Heart left ventricle (tissue), 13 donors: Measurements from ENCODE around the gene DYNC1I1.

Experiments
- POLR2A ChIP-seq, 2 donors: fragments of 450-650 bp; IDR thresholded peaks; one replicate each; pipeline ENCODE4 v1.6.1; 2017; ENCODE audit warnings: antibody characterized with exemption in 2 of 2, mild to moderate bottlenecking in 2 of 2, moderate library complexity in 2 of 2
- TF ChIP-seq, protein P1 (sequence below), 12 donors: fragments of 200-600 bp; sonication (generic) in 4 of 12; IDR thresholded peaks; one replicate each; pipeline versions ENCODE4 v1.5.0 to v1.8.0; 2018 to 2022; ENCODE audit warnings: antibody characterized with exemption in 12 of 12, mild to moderate bottlenecking in 5 of 12
- donor health status: ischemic (EF 13 %, LVEDD 7.1; RV severe dilation, severe dysfunction).
- donor health status: DM: no; HTN: yes; CAD: no.
- donor health status: DM: no; HTN: no; CAD: no.
- donor health status: ischemic (EF 25% LVEDD 6.9; RV normal size, moderate dysfunction).
- donor health status: ischemic (EF 25% LVEDD 5.7; RV mildly dilated, moderate dysfunction).
- donor health status: ischemic (EF 35%, LVEDD 5.7; RV mildly dilated, moderate dysfunction).
- donor health status: nonischemic (EF 11% LVEDD 7.7; RV severe dilation, severe dysfunction).
- donor health status: DM: yes; HTN: yes; CAD: no.
- donor health status: PGD.
- donor health status: ischemic (EF 29% LVEDD 5.4; RV normal size, mild dysfunction).
- donor health status: nonischemic (EF 23%, LVEDD 6.1; RV moderate dilation, normal function).

DNA sequence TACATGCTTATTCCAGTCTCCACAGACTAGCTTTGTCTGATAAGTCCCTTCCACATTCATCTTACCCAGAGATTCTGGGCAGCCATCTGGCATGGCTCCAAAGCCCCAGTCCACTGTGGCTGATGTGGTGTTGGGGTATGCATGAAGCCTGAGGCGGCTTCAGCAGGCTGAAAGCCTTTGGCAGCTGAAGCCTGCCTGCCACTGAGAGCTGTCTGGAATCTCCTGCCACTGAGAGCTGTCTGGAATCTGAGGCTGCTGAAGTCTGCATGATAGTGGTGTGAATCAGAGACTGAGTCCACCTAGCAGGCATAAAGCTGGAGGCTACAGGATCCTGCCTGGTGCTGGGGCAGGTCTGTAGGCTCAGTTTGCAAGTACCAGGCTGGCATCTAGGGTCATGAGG is 87.1 kb downstream of the DYNC1I1 start:
- no peak for TF ChIP-seq POLR2A (IDR thresholded peaks at IDR 0.05)
- TF ChIP-seq, protein P1, sequence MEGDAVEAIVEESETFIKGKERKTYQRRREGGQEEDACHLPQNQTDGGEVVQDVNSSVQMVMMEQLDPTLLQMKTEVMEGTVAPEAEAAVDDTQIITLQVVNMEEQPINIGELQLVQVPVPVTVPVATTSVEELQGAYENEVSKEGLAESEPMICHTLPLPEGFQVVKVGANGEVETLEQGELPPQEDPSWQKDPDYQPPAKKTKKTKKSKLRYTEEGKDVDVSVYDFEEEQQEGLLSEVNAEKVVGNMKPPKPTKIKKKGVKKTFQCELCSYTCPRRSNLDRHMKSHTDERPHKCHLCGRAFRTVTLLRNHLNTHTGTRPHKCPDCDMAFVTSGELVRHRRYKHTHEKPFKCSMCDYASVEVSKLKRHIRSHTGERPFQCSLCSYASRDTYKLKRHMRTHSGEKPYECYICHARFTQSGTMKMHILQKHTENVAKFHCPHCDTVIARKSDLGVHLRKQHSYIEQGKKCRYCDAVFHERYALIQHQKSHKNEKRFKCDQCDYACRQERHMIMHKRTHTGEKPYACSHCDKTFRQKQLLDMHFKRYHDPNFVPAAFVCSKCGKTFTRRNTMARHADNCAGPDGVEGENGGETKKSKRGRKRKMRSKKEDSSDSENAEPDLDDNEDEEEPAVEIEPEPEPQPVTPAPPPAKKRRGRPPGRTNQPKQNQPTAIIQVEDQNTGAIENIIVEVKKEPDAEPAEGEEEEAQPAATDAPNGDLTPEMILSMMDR (IDR thresholded peaks at IDR 0.05), result no peak
